ENCODE results near the gene CERS6. TPM values are rescaled to one million over a fixed set of nuclear protein-coding genes. Genes with fewer than 3 reads are reported as not detected.

Gene CERS6
- total RNA-seq, 4 donors from 2014 or later: 35.7 to 60.6 (median 39.2) TPM

DNA sequence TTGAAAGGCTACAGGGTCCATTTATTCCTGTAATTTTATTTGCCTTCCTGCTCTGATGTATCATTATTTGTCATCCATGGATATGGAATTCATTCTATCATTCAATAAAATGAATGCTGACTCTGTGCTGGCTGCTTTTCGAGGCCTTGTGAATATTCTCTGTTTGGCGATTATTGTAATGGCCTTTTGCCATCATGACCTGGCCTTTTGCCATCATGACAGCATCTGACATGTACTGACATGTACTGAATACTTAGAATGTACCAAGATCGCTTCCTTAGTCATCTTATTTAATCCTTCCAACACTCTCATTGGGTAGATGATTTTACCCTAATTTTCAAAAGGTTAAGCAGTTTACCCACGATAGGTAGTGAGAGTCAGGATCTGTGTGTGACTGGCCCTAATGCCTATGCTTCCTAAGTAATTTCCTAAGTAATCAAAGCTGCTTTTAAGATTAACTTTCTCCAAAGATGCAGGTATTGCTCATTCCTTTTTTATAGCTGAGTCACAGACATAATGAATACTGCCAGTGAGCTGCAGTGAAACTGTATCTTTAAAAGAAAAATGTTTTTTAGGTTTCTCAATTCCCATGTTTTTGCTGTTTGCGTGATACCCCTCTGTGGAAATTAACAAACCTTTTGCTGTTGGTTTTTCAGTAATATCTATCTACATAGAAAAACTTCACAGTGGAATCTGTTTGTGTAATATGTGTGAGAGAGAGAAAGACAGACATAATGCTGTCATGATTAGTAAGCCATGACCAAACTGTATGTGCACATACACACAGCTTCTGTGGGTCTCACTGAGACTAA lies 127.8 kb downstream of the CERS6 start:
- Histone ChIP-seq H3K9me3 (no peaks in the 10 kb centered on the region), H3K4me1 (peaks cover 22 to 24% of the 10 kb centered on the region in 2 donors), H3K36me3 (no peaks in the 10 kb centered on the region), H3K4me3 (replicated peaks in 1 of 3) (no peak overlapping the region), H3K27ac (peak overlapping the region in 1 of 3 donors; percentile 52), H3K27me3 (no peaks in the 10 kb centered on the region)
- TF ChIP-seq POLR2A (IDR thresholded peaks at IDR 0.05): no peak
- 69 to 70% methylated on average over 5 of the region's 5 CpGs for WGBS, 2 donors
- intact Hi-C loops (cut with DNase I): no loop called here
- peak; percentile 31 for DNase-seq

DNA sequence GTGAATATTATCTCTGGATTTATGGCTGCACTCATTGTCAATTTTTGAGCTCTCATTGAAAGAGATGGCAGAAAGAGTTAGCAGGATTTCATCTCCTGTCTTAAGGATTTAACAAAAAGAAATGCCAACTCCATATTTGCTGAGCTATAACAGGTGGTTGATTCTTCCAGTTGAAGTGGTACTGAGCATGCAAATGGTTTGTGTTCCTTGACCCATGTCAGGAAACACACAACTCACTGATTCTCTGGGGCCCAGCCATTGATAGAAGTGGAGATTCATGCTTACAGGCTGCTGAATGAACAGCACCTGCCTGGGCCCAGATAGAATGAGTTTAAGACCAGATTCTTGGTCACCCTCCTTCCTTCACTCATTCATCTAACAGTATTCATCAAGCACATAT lies 128.8 kb downstream of the CERS6 start:
- TF ChIP-seq CTCF (IDR thresholded peaks at IDR 0.05) (no peak), POLR2A (IDR thresholded peaks at IDR 0.05) (no peak)
- H3K36me3 ChIP-seq: no peaks in the 10 kb centered on the region
- no peaks in the 10 kb centered on the region for H3K27me3 ChIP-seq
- H3K4me1 ChIP-seq: peaks cover 22 to 34% of the 10 kb centered on the region in 2 donors
- H3K4me3 ChIP-seq (replicated peaks in 1 of 3): no peak overlapping the region
- peak overlapping the region in 2 of 3 donors; percentile 28 to 52 for H3K27ac ChIP-seq
- peak; percentile 49 to 58 for DNase-seq
- intact Hi-C loops (cut with DNase I): no loop called here
- no peaks in the 10 kb centered on the region for H3K9me3 ChIP-seq

GRCh38 chr2:168585700-168586099 lies 129.6 kb downstream of the CERS6 start:
- peaks cover 22 to 35% of the 10 kb centered on the region in 2 donors for H3K4me1 ChIP-seq
- no peak overlapping the region for H3K4me3 ChIP-seq (replicated peaks in 1 of 3)
- intact Hi-C loops (cut with DNase I): no loop called here
- H3K9me3 ChIP-seq: no peaks in the 10 kb centered on the region
- no peak for TF ChIP-seq CTCF (IDR thresholded peaks at IDR 0.05)
- no peak for TF ChIP-seq POLR2A (IDR thresholded peaks at IDR 0.05)
- WGBS, 2 donors: 94 to 95% methylated on average over 4 of the region's 4 CpGs
- H3K36me3 ChIP-seq: no peaks in the 10 kb centered on the region
- no peak overlapping the region for H3K27ac ChIP-seq
- DNase-seq: no peak
- no peaks in the 10 kb centered on the region for H3K27me3 ChIP-seq

DNA sequence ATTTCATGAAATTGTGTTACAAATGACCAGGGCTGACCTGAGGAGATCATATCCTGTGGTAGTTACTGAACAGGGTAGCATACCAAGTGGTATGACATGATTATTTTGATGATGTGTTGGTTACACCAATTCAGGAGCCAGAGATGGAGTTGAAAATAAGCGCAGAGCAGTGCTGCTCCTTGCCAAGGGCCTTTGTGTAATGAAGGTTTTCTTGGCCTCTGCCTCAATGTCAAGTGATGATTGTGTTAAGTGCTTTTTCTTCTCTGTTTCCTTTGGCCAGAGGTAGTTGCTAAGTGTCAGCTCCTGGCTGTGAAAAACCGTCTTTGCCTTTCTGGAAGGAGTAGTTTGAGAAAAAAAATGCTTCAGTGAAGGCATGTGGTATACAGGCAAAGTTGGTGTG lies 131.2 kb downstream of the CERS6 start:
- Histone ChIP-seq H3K36me3 (no peaks in the 10 kb centered on the region), H3K4me3 (replicated peaks in 1 of 3) (no peak overlapping the region), H3K4me1 (peaks cover 24 to 35% of the 10 kb centered on the region in 2 donors), H3K9me3 (no peaks in the 10 kb centered on the region), H3K27me3 (no peaks in the 10 kb centered on the region), H3K27ac (no peak overlapping the region)
- intact Hi-C loops (cut with DNase I): no loop called here
- peak; percentile 35 to 39 for DNase-seq
- WGBS, 2 donors: 43 to 50% methylated on average over 2 of the region's 2 CpGs
- TF ChIP-seq POLR2A (IDR thresholded peaks at IDR 0.05): no peak
- no peak for TF ChIP-seq CTCF (IDR thresholded peaks at IDR 0.05)

DNA sequence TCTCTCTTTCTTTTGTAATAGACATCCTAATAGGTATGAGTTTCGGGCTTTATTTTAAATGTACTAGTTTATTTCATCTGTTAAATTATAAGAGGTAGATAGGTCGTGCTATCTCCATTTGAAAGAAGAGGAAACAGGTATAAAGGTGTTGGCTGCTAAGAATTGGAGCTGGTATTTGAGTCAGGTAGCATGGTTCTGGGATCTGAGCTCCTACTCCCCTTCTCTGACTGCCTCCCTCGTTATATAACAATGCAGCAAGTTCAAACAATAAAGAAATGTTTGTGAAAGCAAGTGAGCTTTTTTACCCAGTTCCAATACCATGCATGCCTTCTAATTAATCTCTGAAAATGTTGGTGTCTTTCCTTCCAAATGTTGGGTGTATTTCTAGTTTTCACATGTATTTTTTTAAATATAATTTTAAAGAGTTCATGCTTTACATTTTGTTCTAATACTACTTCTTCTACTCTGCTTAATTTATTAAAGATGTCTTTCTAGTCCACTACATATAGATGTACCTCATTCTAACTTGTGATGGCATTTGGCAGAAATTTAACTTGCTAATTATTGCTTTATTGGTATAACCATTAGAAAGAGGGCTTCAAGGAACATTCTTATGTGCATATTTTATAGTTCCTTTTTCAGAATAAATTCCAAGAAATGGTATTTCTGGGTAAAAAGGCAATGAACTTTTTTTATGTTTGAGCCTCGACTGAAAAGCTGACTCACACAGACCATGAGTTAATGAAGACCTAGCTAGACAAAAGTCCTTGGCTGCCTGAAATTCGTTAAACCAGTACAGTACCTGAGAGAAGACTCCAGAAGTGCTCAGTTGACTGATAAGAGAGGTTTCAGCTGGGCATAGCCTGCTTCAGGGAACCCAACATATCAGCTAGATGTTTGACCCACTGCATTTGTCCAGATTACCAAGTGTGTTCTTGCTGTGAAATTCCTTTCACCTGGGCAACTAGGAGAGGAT lies 133.5 kb downstream of the CERS6 start:
- Histone ChIP-seq H3K27me3 (no peaks in the 10 kb centered on the region), H3K27ac (no peak overlapping the region), H3K4me3 (replicated peaks in 1 of 3) (no peak overlapping the region), H3K4me1 (peaks cover 15 to 24% of the 10 kb centered on the region in 2 donors), H3K9me3 (no peaks in the 10 kb centered on the region), H3K36me3 (no peaks in the 10 kb centered on the region)
- intact Hi-C loops (cut with DNase I): no loop called here
- TF ChIP-seq CTCF (IDR thresholded peaks at IDR 0.05) (no peak), POLR2A (IDR thresholded peaks at IDR 0.05) (no peak)
- no peak for DNase-seq
- 66 to 71% methylated on average over 5 of the region's 5 CpGs for WGBS, 2 donors

All from thyroid gland (tissue), 4 donors.